Measurements from ENCODE around the gene DMXL1.
A peak's percentile ranks its signal among the peaks of the same experiment; 100 is the strongest.
"Not testable (repeated sequence)": the region's sequence is repeated elsewhere in the genome, so short reads cannot be mapped to it uniquely, and the experiment has no call there.

DMXL1 gene

GRCh38 chr5:119123280-119123679 is 52.4 kb downstream of the DMXL1 start:
- DNase-seq = no peak

GRCh38 chr5:119129770-119130169 is 58.9 kb downstream of the DMXL1 start:
- DNase-seq = no peak

GRCh38 chr5:119131530-119132304 is 60.8 kb downstream of the DMXL1 start:
- no peak for DNase-seq

- DNase-seq = not testable (repeated sequence)
These were observed 64.9 kb downstream of the DMXL1 start for GRCh38 chr5:119135743-119136142.

DNA sequence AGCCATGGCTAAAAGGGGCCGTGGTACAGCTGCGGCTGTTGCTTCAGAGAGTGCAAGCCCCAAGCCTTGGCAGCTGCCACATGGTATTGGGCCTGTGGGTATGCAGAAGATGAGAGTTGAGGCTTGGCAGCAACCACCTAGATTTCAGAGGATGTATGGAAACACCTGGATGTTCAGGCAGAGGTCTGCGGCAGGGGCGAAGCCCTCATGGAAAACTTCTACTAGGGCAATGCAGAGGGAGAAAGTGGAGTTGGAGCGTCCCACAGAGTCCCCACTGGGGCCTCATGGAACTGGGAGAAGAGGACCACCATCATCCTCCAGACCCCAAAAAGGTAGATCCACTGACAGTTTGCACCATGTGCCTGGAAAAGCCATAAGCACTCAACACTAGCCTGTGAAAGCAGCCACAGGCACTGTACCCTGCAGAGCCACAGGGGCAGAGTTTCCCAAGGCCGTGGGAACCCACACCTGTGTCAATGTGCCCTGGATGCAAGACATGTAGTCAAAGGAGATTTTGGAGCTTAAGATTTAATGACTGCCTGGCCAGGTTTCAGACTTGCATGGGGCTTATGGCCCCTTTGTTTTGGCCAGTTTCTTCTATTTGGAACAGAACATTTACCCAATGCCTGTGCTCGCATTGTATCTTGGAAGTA is 65.9 kb downstream of the DMXL1 start:
- no peak for DNase-seq

DNA sequence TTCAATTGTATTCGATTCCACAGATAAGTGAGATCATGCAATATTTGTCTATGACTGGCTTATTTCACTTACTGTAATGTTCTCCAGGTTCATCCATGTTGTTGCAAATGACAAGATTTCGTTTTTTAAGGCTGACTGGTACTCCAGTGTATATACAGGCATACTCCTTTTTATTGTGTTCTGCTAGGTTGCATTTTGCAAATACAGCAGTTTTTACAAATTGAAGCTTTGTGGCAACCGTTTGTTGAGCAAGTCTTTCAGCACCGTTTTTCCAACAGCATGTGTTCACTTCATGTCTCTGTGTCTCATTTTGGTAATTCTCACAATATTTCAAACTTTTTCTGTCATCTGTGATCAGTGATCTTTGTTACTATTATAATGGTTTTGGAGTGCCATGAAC is 82.7 kb downstream of the DMXL1 start:
- no peak for DNase-seq

- DNase-seq = no peak
These were observed 87.3 kb downstream of the DMXL1 start for GRCh38 chr5:119158144-119158543.

DNA sequence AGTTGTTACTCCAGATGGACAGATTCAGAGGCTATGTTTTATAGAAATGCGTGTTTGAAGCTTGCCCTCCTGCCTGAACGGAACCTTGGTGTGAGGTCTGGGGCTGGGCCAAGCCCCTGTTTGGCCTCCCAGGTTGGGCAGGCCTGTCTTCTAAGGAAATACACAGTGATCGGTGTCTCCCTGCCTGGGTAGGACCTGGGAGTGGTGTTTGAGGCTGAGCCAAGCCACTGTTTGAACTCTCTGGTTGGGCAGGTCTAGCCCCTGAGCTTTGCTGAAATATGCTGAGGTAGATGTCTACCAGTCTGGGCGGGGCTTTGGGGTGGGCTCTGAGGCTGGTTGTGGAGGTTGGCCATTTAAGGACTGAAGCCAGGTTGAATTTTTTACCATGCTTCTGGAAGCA is 90.5 kb downstream of the DMXL1 start:
- DNase-seq = no peak

DNA sequence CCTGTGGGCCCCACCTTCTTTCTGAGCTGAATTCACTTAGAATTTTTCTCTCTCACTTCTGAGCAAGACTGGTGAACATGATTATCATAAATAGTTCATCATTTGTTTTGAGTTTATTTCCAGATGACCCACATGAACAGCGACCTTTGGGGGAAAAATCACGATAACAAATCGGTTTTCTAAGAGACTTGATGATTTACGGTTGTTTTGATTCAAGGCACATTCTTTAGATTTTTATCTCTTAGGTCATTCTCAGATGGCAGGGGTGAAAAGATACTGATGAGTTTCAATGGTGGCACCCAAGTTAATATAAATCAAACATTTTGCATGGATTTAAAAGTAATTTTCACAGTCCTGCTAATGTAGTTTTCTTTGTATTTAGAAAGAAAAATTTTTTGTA is 95.1 kb downstream of the DMXL1 start:
- peak; percentile 13 for DNase-seq

GRCh38 chr5:119168401-119168800 is 97.5 kb downstream of the DMXL1 start:
- no peak for DNase-seq

DNA sequence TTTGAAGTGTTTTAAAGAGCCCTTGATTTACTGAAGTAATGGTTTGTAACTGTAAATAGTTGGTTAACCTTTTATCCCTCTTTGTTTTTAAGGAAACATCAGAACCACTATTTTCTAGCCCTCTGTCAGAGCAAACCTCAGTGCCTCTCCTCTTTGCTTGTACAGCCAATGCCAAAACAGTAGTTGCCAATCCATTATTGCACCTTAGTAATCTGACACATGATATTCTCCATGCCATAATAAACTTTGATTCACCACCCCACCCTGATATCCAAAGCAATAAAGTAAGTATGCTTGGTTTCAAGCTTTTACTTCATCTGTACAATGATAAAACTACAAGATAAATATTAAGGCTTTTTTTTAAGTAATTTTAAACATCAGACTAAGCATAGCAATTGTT is 100.8 kb downstream of the DMXL1 start:
- DNase-seq = no peak

- DNase-seq = no peak
These were observed 103.8 kb downstream of the DMXL1 start for GRCh38 chr5:119174578-119175163.

DNA sequence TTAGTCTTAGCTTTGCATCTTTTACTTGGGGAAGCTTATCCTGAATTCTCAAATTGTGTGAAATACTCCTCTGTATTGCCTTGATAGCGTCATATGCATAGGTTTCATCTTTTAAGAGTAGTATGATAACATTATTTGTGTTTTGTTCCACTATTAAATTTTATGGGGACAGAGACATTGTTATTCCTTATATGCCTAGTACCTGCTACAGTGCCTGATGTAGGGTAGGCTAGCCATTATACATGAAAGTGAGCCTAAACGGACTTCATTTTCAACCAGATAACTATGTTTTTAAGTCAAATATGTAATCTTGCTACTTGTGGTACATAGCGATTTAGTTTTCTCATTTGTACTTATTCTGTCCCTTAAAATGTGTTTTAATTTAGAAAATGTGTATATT is 105.9 kb downstream of the DMXL1 start:
- DNase-seq = no peak

DNA sequence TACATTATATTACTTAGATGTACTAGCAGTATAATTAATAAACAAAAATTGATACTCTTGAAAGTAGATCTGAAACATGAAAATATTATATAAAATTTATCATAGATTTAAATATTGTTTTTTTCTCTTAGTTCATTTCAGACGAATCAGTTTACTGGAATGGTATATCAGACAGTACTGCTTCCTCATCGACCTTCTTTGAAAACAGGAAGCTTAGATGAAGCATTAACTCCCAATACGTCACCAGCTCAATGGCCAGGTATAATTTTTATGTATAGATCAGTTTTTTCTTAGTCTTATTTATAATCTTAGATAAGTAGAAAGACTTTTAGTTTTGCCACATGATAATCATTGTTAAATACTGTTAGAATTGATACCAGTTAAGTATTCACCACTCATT is 106.3 kb downstream of the DMXL1 start:
- DNase-seq = no peak

DNA sequence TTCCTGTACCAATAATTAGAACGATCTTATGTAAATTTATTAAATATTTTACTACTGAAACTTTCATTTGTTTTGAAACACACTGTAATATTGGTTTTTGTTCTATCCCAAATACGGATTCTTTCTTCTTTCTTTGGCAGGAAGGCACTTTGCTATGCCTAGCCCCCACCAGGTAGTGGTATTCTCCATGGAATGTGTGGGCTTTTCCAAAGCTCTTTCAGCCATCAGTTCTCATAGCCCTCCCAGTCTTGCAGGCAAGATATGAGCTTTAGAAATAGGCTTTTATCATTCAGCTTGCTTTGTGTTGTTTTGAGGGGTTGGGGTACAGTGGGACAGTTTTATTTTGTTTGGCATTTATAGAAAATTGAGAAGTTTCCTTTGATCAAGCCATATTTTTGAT is 107.5 kb downstream of the DMXL1 start:
- no peak for DNase-seq

DNA sequence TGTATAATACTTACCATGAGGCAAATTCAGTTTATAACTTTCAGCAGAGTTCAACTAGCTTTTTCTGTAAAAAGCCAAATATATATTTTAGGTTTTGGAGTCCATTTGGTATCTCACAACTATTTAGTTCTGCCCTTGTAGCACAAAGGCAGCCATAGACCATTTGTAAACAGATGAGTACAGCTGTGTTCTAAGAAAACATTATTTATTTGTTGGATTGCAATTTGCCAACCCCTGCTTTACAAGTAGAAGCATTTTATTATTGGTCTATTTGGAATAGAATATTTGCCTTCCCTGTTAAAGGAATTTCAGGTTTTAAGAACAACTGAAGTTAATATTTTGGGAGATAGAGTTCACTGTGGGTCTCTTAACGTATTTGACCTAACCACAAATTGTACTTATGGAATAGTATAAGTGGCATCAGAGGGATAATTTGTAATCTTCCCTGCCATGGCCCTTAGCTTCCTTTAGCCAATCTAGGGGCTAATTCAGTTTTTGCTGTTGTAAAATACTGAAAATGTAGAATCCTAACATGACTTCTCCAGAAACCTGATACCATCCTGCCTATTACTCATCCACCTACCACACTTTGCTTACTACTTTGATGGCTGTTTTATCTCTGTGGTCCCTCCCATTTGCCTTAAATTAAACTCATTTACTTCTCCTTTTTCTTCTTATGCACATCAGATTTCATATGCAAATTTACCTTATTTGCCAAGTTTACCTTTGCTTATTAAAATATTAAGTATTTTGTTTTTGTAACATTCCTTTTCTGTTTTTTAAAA is 109.2 kb downstream of the DMXL1 start:
- DNase-seq = no peak

DNA sequence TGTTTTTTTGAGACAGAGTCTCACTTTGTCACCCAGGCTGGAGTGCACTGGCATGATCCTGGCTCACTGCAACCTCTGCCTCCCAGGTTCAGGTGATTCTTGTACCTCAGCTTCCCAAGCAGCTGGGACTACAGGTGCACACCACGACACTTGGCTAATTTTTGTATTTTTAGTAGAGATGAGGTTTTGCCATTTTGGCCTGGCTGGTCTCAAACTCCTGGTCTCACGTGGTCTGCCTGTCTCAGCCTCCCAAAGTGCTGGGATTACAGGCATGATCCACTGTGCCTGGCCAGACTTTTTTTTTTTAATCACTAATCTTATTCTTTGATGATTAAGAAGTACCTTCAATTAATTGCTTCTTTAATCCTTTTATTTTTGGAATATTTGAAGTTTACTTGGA is 114.6 kb downstream of the DMXL1 start:
- DNase-seq = not testable (repeated sequence)

DNA sequence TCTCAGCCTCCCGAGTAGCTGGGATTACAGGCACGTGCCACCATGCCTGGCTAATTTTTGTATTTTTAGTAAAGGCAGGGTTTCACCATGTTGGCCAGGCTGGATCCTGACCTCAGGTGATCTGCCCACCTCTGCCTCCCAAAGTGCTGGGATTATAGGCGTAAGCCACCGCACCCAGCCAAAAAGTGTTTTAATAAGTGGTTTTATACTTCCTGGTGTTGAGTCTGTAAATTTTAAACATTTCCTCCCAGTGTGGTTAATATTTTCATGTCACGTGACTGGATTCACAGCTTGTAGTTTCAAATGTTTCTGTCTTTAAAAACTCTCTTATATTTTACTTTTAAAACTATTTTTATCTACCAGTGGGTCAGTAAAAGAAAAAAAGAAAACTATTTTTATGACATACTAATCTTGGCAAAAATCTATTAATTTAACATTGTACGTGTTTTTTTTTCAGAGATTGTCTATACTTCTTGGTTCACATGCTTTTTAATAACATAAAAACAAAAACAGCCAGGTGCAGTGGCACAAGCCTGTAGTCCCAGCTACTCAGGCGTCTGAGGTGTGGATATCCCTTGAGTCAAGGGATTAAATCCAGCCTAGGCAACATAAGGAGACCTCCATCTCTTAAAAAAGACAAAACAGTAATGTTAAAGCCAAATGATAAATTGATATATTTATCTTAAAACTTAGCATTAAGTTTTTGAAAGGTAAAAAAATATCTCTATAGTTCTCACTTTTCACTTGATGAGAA is 117.1 kb downstream of the DMXL1 start:
- DNase-seq = no peak

DNA sequence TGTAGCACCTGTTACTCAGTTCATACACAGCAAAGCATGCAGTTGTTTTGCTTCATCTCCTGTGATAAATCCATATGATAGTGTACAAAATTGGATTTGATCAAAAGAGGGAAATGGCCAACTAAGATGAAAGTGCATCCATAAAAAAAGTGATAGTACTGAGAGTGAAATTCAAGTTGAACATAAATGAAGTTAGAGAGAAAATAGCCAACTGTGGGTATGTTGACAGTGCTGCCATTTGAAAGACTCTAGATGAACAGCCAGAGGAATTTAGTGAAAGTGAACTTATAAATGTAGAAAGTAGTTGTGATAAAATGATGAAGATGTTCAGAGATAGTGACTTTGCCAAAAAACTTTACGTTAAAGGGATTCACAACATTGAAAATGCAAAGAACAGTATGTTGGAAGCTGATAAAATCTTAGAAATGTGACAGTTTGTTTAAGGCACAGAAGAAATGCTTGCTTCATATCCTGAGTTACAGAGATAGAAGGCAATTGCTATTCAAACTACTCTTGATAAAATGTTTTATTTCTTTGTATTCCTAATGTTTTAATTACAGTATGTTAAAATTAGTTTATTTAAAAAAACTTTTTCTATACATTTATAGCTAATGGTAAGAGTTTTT is 119.7 kb downstream of the DMXL1 start:
- DNase-seq = no peak

DNA sequence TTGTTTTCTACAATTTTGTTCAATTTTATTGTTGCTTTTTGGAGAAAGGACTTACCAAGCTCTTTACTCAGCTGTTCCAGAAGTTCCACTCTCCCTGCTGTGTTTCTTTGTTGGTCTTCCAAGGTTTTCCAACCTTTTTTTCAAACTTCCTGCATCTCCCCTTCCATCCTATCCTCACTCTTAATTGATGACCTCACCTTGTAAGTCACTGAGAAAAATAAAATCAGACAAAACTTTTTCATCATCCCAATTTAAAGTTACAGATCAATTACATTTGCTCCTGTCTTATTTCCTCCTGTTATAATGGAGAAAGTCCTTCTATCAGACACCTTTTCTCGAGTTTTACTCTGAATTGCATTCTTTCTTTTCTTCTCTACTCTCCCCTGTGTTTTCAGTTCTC is 121.1 kb downstream of the DMXL1 start:
- no peak for DNase-seq

DNA sequence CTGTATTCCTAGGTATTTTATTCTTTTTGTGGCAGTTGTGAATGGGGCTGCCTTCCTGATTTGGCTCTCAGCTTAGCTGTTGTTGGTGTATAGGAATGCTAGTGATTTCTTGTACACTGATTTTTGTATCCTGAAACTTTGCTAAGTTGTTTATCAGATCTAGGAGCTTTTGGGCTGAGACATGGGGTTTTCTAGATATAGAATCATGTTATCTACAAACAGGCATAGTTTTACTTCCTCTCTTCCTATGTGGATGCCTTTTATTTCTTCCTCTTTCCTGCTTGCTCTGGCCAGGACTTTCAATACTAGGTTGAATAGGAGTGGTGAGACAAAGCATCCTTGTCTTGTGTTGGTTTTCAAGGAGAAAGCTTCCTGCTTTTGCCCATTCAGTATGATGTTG is 129.9 kb downstream of the DMXL1 start:
- DNase-seq = no peak

GRCh38 chr5:119207105-119207504 is 136.2 kb downstream of the DMXL1 start:
- DNase-seq = no peak
